DMS53 treated with DMSO at 0.1 percent for 48 hours (cell line): ENCODE results near the gene MUC13.
"Not testable (repeated sequence)": the region's sequence is repeated elsewhere in the genome, so short reads cannot be mapped to it uniquely, and the experiment has no call there.

Source experiments
- DNase-seq: peaks from one replicate; lab custom pipeline; 2025; ENCODE audit not compliant: unreplicated experiment; lab: John Stamatoyannopoulos, UW

Gene MUC13, protein sequence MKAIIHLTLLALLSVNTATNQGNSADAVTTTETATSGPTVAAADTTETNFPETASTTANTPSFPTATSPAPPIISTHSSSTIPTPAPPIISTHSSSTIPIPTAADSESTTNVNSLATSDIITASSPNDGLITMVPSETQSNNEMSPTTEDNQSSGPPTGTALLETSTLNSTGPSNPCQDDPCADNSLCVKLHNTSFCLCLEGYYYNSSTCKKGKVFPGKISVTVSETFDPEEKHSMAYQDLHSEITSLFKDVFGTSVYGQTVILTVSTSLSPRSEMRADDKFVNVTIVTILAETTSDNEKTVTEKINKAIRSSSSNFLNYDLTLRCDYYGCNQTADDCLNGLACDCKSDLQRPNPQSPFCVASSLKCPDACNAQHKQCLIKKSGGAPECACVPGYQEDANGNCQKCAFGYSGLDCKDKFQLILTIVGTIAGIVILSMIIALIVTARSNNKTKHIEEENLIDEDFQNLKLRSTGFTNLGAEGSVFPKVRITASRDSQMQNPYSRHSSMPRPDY

GRCh38 chr3:124934577-124934976 is at the start of gene MUC13:
Gene MUC13 (minus strand): TSS chr3:124934751. CDS start chr3:124934712, 39 bp downstream.
- DNase-seq, result peak; percentile 44

- DNase-seq, result no peak
These were observed 48.3 kb upstream of the MUC13 start for GRCh38 chr3:124982855-124983254.

- DNase-seq, result no peak
These were observed 46.9 kb upstream of the MUC13 start for GRCh38 chr3:124981472-124981871.

- DNase-seq, result no peak
These were observed 44.1 kb upstream of the MUC13 start for GRCh38 chr3:124978627-124979026.

DNA sequence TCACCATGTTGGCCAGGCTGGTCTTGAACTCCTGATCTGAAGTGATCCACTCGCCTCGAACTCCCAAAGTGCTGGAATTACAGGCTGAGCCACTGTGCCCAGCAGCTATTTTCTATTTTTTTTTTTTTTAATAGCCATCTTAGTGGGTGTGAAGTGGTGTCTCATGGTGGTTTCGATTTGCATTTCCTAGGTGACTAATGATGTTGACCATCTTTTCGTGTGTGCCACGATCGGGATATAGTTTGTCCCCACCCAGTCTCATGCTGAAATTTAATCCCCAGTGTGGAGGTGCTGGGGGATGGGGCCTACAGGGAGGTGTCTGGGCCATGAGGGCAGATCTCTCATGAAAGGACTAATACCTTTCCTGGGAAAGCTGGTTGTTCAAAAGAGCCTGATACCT is 41.8 kb upstream of the MUC13 start:
- DNase-seq, result peak; percentile 25

DNA sequence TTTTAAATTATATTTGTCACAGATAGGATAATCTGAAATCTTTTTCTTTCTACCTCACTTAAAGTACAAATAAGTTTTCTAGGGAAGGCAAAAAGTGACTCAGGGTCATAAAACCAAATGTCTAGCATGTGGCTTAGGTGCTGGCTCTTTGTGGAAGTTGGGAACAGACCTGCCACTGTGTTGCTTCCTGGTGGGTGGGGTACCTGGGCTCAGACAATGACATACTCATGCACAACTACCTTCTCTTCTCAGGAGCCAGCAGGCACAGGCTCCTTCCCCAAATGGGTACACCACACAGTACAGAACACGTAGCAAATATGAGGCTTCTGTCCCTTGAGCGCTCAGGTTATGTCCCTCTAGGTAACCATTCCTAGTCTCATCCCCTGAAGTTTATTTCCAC is 40.1 kb upstream of the MUC13 start:
- DNase-seq, result no peak

- DNase-seq, result no peak
These were observed 38.7 kb upstream of the MUC13 start for GRCh38 chr3:124973290-124973689.

DNA sequence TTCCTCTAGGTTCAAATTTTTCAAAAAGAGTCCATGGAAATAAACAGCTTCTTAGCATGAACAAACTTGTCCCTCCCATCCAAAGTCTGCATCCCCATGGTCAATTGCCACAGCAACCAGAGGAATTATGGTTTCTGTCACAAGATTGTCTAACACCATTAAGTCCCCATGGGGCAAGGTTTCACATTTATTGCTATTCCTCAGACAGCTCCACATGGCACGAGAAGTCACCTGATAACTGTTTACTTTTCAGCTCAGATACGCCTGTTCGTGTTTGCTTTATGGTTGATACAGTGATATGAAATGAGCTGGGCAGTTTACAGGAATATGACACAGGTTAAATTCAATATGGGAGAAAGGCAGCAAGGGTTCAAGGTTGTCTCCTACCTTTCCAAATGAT is 37.9 kb upstream of the MUC13 start:
- peak; percentile 77 for DNase-seq

- no peak for DNase-seq
These were observed 35.6 kb upstream of the MUC13 start for GRCh38 chr3:124969963-124970722.

DNA sequence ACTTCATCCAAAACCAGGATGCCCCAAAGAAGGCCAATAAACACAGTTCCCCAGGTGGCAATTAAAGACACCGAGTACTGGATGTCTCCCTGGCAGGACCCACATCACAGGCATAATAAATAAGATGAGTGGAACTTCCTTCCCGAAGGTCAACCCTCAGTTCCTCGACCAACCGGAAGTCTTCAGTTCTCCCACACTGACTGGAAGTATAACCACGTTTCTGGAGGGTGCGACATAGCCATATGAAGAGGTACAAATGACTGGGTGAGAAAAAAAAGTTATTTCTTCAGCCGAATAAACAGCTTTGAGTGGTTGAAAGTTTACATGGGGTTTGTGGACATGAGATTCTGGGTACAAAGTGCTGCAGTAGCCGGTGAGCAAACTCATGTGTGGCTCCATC is 34.6 kb upstream of the MUC13 start:
- DNase-seq, result no peak

DNA sequence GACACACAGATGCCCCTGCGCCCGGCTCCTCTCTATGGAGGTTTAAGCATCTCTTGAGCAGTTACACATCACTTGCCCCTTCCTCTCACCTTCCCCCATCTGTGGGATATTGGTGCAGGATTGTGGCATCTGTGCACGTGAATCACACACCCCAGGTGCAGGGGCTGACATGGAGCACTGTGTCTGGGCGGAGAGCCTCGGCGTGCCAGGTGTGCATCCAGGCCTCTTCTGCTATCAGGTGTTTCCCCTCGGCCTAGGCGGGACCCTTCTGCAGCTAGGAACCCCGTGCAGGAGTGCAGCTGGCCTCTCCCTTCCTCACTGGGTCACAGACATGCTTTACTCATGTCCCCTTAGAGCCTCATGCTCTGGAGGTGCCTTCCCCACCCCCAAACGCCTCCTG is 33.4 kb upstream of the MUC13 start:
- DNase-seq, result no peak

GRCh38 chr3:124966521-124967445 is 32.2 kb upstream of the MUC13 start:
- DNase-seq, result no peak

DNA sequence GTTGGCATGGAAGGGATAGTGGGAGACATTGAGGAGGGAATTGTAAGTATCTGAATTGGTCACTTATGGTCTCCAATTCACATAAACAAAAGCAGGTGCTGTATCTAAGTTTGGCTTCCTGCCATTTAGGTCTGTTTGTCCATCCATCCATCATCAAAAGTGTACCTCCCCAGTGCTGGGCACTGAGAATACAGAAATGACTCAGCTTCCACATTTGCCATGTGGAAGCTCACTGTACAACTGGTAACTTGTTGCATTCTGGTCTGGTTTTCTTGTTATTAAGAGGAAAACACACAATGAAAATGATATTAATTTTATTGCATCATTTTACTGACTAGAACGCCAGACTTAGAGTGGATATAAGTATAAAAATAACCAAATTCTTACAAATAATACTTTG is 30.9 kb upstream of the MUC13 start:
- peak; percentile 63 for DNase-seq

DNA sequence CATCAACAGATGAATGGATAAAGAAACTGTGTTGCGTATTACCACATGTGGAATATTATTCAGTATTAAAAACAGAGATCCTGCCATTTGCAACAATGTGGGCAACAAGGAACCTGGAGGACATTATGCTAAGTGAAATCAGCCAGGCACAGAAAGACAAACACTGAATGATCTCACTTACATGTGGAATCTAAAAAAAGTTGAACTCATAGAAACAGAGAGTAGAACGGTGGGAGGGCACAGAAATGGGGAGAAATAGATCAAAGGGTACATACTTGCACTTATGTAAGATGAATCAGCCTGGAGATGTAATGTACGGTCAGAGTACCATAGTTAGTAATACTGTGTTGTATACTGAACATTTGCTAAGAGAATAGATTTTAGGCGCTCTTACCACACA is 29.8 kb upstream of the MUC13 start:
- DNase-seq, result peak; percentile 37

GRCh38 chr3:124963755-124964154 is 29.2 kb upstream of the MUC13 start:
- DNase-seq, result no peak

- DNase-seq, result no peak
These were observed 27.9 kb upstream of the MUC13 start for GRCh38 chr3:124962403-124962940.

DNA sequence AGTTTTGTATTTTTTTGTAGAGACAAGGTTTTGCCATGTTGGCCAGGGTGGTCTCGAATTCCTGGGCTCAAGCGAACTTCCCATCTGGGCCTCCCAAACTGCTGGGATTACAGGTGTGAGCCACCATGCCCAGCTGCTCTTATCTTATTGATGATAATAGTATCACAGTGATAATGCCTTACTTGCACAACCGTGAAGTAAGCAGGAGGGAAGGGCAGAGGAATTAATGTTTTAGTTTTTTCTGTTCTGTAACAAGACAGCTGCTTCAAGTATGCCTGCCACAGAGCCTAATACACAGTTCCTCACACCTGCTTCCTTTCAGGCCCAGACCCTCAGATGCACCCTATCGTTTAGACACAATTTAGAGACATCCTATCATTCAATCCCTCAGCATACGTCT is 26.1 kb upstream of the MUC13 start:
- DNase-seq, result no peak

DNA sequence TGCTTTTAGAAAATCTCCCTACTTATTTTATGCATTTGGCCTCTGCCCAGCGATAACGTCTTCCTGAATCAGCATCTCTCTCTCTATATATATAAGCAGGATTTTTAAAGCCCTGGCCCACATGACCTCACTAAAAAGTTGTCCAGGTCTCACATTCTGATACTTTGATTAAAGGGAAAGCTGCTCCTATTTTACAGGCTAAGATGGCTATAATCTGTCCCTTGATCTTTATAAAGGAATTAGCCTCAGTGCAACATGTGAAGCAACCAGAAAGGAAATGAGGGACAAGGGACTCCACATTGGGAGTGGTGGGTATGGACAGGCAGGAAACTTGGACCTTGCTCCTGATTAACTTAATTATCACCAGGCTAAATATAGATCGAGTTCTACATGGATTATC is 25.6 kb upstream of the MUC13 start:
- DNase-seq, result no peak

DNA sequence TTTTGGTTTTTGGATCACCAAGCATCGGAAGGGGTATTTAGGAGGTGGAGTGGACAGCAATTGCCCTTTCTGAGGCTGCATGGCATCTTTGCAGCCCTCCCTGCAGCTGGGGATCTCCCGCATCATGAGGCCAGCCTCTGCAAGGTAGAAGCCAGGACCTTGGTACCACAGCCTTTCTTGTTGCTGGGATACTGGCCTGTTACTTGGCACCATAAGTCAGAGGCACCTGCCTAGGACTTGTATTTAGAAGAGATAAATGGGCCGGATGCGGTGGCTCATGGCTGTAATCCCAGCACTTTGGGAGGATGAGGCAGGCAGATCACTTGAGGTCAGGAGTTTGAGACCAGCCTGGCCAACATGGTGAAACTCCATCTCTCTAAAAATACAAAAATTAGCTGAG is 23.4 kb upstream of the MUC13 start:
- DNase-seq, result not testable (repeated sequence)

- peak; percentile 16 for DNase-seq
These were observed 17.8 kb upstream of the MUC13 start for GRCh38 chr3:124952282-124952855.
